Measurements from ENCODE around the gene USP37.
"Not testable (repeated sequence)": the region's sequence is repeated elsewhere in the genome, so short reads cannot be mapped to it uniquely, and the experiment has no call there.

USP37 gene

GRCh38 chr2:218547511-218547910 is 20.6 kb downstream of the USP37 start:
- DNase-seq, result no peak

GRCh38 chr2:218546012-218546411 is 22.1 kb downstream of the USP37 start:
- no peak for DNase-seq

- no peak for DNase-seq
These were observed 28.1 kb downstream of the USP37 start for GRCh38 chr2:218540015-218540414.

GRCh38 chr2:218536804-218537494 is 31.2 kb downstream of the USP37 start:
- DNase-seq, result no peak

GRCh38 chr2:218529990-218530389 is 38.2 kb downstream of the USP37 start:
- DNase-seq, result no peak

- not testable (repeated sequence) for DNase-seq
These were observed 39.7 kb downstream of the USP37 start for GRCh38 chr2:218528409-218528808.

GRCh38 chr2:218523651-218524050 is 44.5 kb downstream of the USP37 start:
- no peak for DNase-seq

- DNase-seq, result no peak
These were observed 49.3 kb downstream of the USP37 start for GRCh38 chr2:218518876-218519275.

- DNase-seq, result no peak
These were observed 50.5 kb downstream of the USP37 start for GRCh38 chr2:218517434-218518206.

GRCh38 chr2:218516614-218517013 is 51.5 kb downstream of the USP37 start:
- peak; percentile 55 for DNase-seq

GRCh38 chr2:218513676-218514075 is 54.5 kb downstream of the USP37 start:
- DNase-seq, result no peak

GRCh38 chr2:218508299-218508698 is 59.9 kb downstream of the USP37 start:
- no peak for DNase-seq

- DNase-seq, result no peak
These were observed 62.3 kb downstream of the USP37 start for GRCh38 chr2:218505754-218506371.

- DNase-seq, result no peak
These were observed 66.5 kb downstream of the USP37 start for GRCh38 chr2:218501665-218502064.

- no peak for DNase-seq
These were observed 67.6 kb downstream of the USP37 start for GRCh38 chr2:218500501-218501060.

GRCh38 chr2:218485986-218486667 is 82.0 kb downstream of the USP37 start:
- no peak for DNase-seq

GRCh38 chr2:218482651-218483050 is 85.5 kb downstream of the USP37 start:
- DNase-seq, result peak; percentile 1

GRCh38 chr2:218479595-218479994 is 88.6 kb downstream of the USP37 start:
- DNase-seq, result no peak

- DNase-seq, result no peak
These were observed 89.6 kb downstream of the USP37 start for GRCh38 chr2:218478544-218478943.

GRCh38 chr2:218477247-218477646 is 90.9 kb downstream of the USP37 start:
- no peak for DNase-seq

- no peak for DNase-seq
These were observed 91.5 kb downstream of the USP37 start for GRCh38 chr2:218476676-218477075.

- no peak for DNase-seq
These were observed 93.6 kb downstream of the USP37 start for GRCh38 chr2:218474527-218474926.

- no peak for DNase-seq
These were observed 95.2 kb downstream of the USP37 start for GRCh38 chr2:218472988-218473387.

All from CD4-positive, alpha-beta T cell treated with Interleukin-17A for 1 hour (primary cell).